SKM-1 (cell line): Measurements from ENCODE around the gene CYP1A1.

ENCODE experiments used
- DNase-seq: peaks from one replicate; lab custom pipeline; 2025; ENCODE audit not compliant: unreplicated experiment; lab: John Stamatoyannopoulos, UW

The CYP1A1 gene

GRCh38 chr15:74695597-74696397, 29.5 kb downstream of the CYP1A1 start, which contains the start of gene EDC3:
Gene EDC3, minus strand, starts transcription at chr15:74696024. Its CDS starts 20,900 bp downstream, at chr15:74675124.
- peak; percentile 47 for DNase-seq

- DNase-seq = no peak
Measured at GRCh38 chr15:74692327-74692726, 33.0 kb downstream of the CYP1A1 start.

- no peak for DNase-seq
Measured at GRCh38 chr15:74683758-74684157, 41.6 kb downstream of the CYP1A1 start.

GRCh38 chr15:74682954-74683353, 42.4 kb downstream of the CYP1A1 start:
- DNase-seq = no peak

GRCh38 chr15:74680456-74680855, 44.9 kb downstream of the CYP1A1 start:
- no peak for DNase-seq

- no peak for DNase-seq
Measured at GRCh38 chr15:74676801-74677200, 48.5 kb downstream of the CYP1A1 start.

- no peak for DNase-seq
Measured at GRCh38 chr15:74674161-74674560, 51.2 kb downstream of the CYP1A1 start.

- no peak for DNase-seq
Measured at GRCh38 chr15:74669627-74670026, 55.7 kb downstream of the CYP1A1 start.
